Measurements from ENCODE around the gene BBS12. TPM values are rescaled to one million over a fixed set of nuclear protein-coding genes. Genes with fewer than 3 reads are reported as not detected.
A peak's percentile ranks its signal among the peaks of the same experiment; 100 is the strongest.
"Not testable (repeated sequence)": the region's sequence is repeated elsewhere in the genome, so short reads cannot be mapped to it uniquely, and the experiment has no call there.

BBS12 gene
- total RNA-seq, 1 donor from 2014 or later, result 4.2 TPM

DNA sequence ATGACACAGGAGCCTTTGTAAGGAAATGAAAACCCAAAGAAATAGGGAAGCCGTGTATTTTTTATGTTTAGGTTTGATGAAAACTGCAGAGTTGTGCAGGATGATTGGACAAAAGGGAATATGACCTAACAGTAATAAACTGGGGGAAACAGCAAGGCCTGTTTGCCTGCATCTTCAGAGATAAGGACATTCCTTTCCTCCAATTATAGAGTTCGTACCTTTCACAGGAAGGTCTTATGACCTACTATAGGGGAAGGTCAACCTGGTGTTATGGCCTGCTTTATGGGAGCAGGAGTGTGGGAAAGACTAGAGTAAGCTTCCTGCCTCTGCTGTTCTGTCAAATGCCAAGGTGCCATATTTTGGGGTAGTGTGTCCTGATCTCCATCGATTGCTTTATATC, 42.5 kb downstream of the BBS12 start:
- no peak overlapping the region for H3K27ac ChIP-seq (ENCODE audit: low read depth, low read length)
- H3K36me3 ChIP-seq (ENCODE audit: control insufficient read depth in 3 of 3, insufficient read depth in 3 of 3, low read length in 3 of 3), result no peaks in the 10 kb centered on the region
- no peaks in the 10 kb centered on the region for H3K9me3 ChIP-seq (ENCODE audit: control insufficient read depth in 3 of 3, low read length in 3 of 3)
- H3K4me1 ChIP-seq (ENCODE audit: control insufficient read depth in 3 of 3, insufficient read depth in 3 of 3, low read length in 3 of 3), result no peaks in the 10 kb centered on the region
- H3K4me3 ChIP-seq (ENCODE audit: low read length in 3 of 3), result no peak overlapping the region
- no peaks in the 10 kb centered on the region for H3K27me3 ChIP-seq (ENCODE audit: control insufficient read depth in 3 of 3, insufficient read depth in 3 of 3, low read length in 3 of 3)
- H3K9ac ChIP-seq (ENCODE audit: low read depth in 1 of 3, low read length in 3 of 3), result no peak overlapping the region

GRCh38 chr4:122775987-122776836, 43.7 kb downstream of the BBS12 start:
- H3K9me3 ChIP-seq (ENCODE audit: control insufficient read depth in 3 of 3, low read length in 3 of 3), result no peaks in the 10 kb centered on the region
- H3K27ac ChIP-seq (ENCODE audit: low read depth, low read length), result no peak overlapping the region
- no peaks in the 10 kb centered on the region for H3K27me3 ChIP-seq (ENCODE audit: control insufficient read depth in 3 of 3, insufficient read depth in 3 of 3, low read length in 3 of 3)
- no peak overlapping the region for H3K4me3 ChIP-seq (ENCODE audit: low read length in 3 of 3)
- no peaks in the 10 kb centered on the region for H3K4me1 ChIP-seq (ENCODE audit: control insufficient read depth in 3 of 3, insufficient read depth in 3 of 3, low read length in 3 of 3)
- H3K9ac ChIP-seq (ENCODE audit: low read depth in 1 of 3, low read length in 3 of 3), result no peak overlapping the region
- no peaks in the 10 kb centered on the region for H3K36me3 ChIP-seq (ENCODE audit: control insufficient read depth in 3 of 3, insufficient read depth in 3 of 3, low read length in 3 of 3)

DNA sequence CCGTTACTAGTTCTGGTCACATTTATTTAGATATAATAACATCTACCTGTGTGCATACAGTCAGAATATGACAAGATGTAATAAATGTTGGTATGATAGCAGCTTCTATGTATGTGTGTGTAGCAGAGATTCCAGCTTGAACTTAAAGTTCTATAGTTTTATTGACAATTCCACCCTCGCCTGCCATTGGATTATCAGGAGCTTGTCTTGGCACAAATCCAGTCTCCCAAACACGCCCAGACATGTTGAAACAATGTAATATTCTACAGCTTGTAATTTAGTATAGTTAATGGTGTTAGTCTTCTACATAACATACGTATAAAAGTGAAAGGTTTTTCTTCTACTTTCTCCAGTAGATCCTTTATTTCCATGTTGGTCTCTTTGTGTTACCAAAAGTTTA, 44.4 kb downstream of the BBS12 start:
- no peaks in the 10 kb centered on the region for H3K27me3 ChIP-seq (ENCODE audit: control insufficient read depth in 3 of 3, insufficient read depth in 3 of 3, low read length in 3 of 3)
- H3K9ac ChIP-seq (ENCODE audit: low read depth in 1 of 3, low read length in 3 of 3), result no peak overlapping the region
- H3K9me3 ChIP-seq (ENCODE audit: control insufficient read depth in 3 of 3, low read length in 3 of 3), result no peaks in the 10 kb centered on the region
- H3K4me1 ChIP-seq (ENCODE audit: control insufficient read depth in 3 of 3, insufficient read depth in 3 of 3, low read length in 3 of 3), result no peaks in the 10 kb centered on the region
- no peak overlapping the region for H3K4me3 ChIP-seq (ENCODE audit: low read length in 3 of 3)
- H3K27ac ChIP-seq (ENCODE audit: low read depth, low read length), result no peak overlapping the region
- H3K36me3 ChIP-seq (ENCODE audit: control insufficient read depth in 3 of 3, insufficient read depth in 3 of 3, low read length in 3 of 3), result no peaks in the 10 kb centered on the region

GRCh38 chr4:122777846-122778673, 45.6 kb downstream of the BBS12 start:
- Histone ChIP-seq H3K27ac (ENCODE audit: low read depth, low read length) (no peak overlapping the region), H3K9me3 (ENCODE audit: control insufficient read depth in 3 of 3, low read length in 3 of 3) (no peaks in the 10 kb centered on the region), H3K27me3 (ENCODE audit: control insufficient read depth in 3 of 3, insufficient read depth in 3 of 3, low read length in 3 of 3) (no peaks in the 10 kb centered on the region), H3K36me3 (ENCODE audit: control insufficient read depth in 3 of 3, insufficient read depth in 3 of 3, low read length in 3 of 3) (no peaks in the 10 kb centered on the region), H3K9ac (ENCODE audit: low read depth in 1 of 3, low read length in 3 of 3) (no peak overlapping the region), H3K4me3 (ENCODE audit: low read length in 3 of 3) (no peak overlapping the region), H3K4me1 (ENCODE audit: control insufficient read depth in 3 of 3, insufficient read depth in 3 of 3, low read length in 3 of 3) (peaks cover 0 to under 1% (median 0%) of the 10 kb centered on the region in 3 donors)

DNA sequence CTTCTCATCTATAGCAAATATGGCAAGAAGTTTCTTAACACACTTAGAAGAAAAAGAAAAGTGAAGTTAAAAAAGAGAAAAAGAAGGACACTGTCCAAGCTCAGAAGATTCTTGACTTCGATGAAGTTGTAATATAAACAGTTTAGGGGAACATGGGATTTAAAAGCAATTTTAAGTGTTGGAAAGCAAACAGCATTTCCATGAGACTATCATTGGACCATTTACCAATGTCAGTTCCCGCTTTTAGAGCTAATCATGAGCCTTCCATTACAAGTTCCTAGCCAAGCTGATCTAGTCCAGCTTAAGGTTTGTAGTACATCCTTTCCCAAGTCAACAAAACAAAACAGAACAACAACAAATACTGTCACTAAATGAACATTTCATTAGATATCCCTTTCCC, 49.0 kb downstream of the BBS12 start:
- Histone ChIP-seq H3K9ac (ENCODE audit: low read depth in 1 of 3, low read length in 3 of 3) (no peak overlapping the region), H3K36me3 (ENCODE audit: control insufficient read depth in 3 of 3, insufficient read depth in 3 of 3, low read length in 3 of 3) (no peaks in the 10 kb centered on the region), H3K27ac (ENCODE audit: low read depth, low read length) (no peak overlapping the region), H3K4me3 (ENCODE audit: low read length in 3 of 3) (no peak overlapping the region), H3K4me1 (ENCODE audit: control insufficient read depth in 3 of 3, insufficient read depth in 3 of 3, low read length in 3 of 3) (peaks cover 6 to 8% (median 8%) of the 10 kb centered on the region in 3 donors), H3K9me3 (ENCODE audit: control insufficient read depth in 3 of 3, low read length in 3 of 3) (no peaks in the 10 kb centered on the region), H3K27me3 (ENCODE audit: control insufficient read depth in 3 of 3, insufficient read depth in 3 of 3, low read length in 3 of 3) (no peaks in the 10 kb centered on the region)

- H3K9me3 ChIP-seq (ENCODE audit: control insufficient read depth in 3 of 3, low read length in 3 of 3), result no peaks in the 10 kb centered on the region
- H3K27me3 ChIP-seq (ENCODE audit: control insufficient read depth in 3 of 3, insufficient read depth in 3 of 3, low read length in 3 of 3), result no peaks in the 10 kb centered on the region
- H3K27ac ChIP-seq (ENCODE audit: low read depth, low read length), result no peak overlapping the region
- no peak overlapping the region for H3K9ac ChIP-seq (ENCODE audit: low read depth in 1 of 3, low read length in 3 of 3)
- H3K4me1 ChIP-seq (ENCODE audit: control insufficient read depth in 3 of 3, insufficient read depth in 3 of 3, low read length in 3 of 3), result peaks cover 6 to 8% (median 8%) of the 10 kb centered on the region in 3 donors
- H3K4me3 ChIP-seq (ENCODE audit: low read length in 3 of 3), result peak overlapping the region in 1 of 3 donors; percentile 48
- no peaks in the 10 kb centered on the region for H3K36me3 ChIP-seq (ENCODE audit: control insufficient read depth in 3 of 3, insufficient read depth in 3 of 3, low read length in 3 of 3)
Measured at GRCh38 chr4:122783301-122784215, 51.1 kb downstream of the BBS12 start.

DNA sequence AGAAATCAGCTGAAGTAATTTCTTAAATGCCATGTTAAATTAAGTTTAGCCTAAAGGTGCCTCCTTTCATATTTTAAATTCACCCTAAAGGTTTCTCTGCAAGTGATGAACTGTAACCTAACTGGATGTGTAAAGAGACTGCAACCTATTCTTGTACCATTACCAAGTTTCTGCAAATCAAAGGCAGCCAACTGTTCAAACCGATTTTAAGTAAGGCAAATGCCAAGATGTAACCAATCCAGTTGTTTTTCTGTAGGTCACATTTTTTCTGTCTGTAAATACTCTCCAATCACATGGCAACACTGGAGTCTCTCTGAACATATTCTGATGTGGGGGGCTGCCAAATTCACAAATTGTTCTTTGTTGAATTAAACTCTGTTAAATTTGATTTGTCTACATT, 51.8 kb downstream of the BBS12 start:
- Histone ChIP-seq H3K9me3 (ENCODE audit: control insufficient read depth in 3 of 3, low read length in 3 of 3) (no peaks in the 10 kb centered on the region), H3K9ac (ENCODE audit: low read depth in 1 of 3, low read length in 3 of 3) (no peak overlapping the region), H3K4me3 (ENCODE audit: low read length in 3 of 3) (no peak overlapping the region), H3K27me3 (ENCODE audit: control insufficient read depth in 3 of 3, insufficient read depth in 3 of 3, low read length in 3 of 3) (no peaks in the 10 kb centered on the region), H3K36me3 (ENCODE audit: control insufficient read depth in 3 of 3, insufficient read depth in 3 of 3, low read length in 3 of 3) (no peaks in the 10 kb centered on the region), H3K4me1 (ENCODE audit: control insufficient read depth in 3 of 3, insufficient read depth in 3 of 3, low read length in 3 of 3) (peaks cover 6 to 8% (median 8%) of the 10 kb centered on the region in 3 donors), H3K27ac (ENCODE audit: low read depth, low read length) (no peak overlapping the region)

DNA sequence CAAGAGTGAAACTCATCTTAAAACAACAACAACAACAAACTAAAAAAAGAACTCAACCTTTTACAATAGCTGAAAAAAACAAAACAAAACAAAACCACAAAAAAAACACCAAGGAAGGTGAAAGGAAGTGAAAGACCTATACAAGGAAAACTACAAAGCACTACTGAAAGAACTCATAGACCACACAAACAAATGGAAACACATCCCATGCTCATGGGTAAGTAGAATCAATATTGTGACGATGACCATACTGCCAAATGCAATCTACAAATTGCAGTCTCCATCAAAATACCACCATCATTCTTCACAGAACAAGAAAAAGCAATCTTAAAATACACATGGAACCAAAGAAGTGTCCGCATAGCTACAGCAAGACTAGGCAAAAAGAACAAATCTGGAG, 52.6 kb downstream of the BBS12 start:
- Histone ChIP-seq H3K4me3 (ENCODE audit: low read length in 3 of 3) (no peak overlapping the region), H3K27me3 (ENCODE audit: control insufficient read depth in 3 of 3, insufficient read depth in 3 of 3, low read length in 3 of 3) (no peaks in the 10 kb centered on the region), H3K4me1 (ENCODE audit: control insufficient read depth in 3 of 3, insufficient read depth in 3 of 3, low read length in 3 of 3) (peaks cover 6 to 8% (median 8%) of the 10 kb centered on the region in 3 donors), H3K9ac (ENCODE audit: low read depth in 1 of 3, low read length in 3 of 3) (no peak overlapping the region), H3K27ac (ENCODE audit: low read depth, low read length) (no peak overlapping the region), H3K36me3 (ENCODE audit: control insufficient read depth in 3 of 3, insufficient read depth in 3 of 3, low read length in 3 of 3) (no peaks in the 10 kb centered on the region), H3K9me3 (ENCODE audit: control insufficient read depth in 3 of 3, low read length in 3 of 3) (no peaks in the 10 kb centered on the region)

- H3K9me3 ChIP-seq (ENCODE audit: control insufficient read depth in 3 of 3, low read length in 3 of 3); H3K27me3 ChIP-seq (ENCODE audit: control insufficient read depth in 3 of 3, insufficient read depth in 3 of 3, low read length in 3 of 3): not testable (repeated sequence)
Measured at GRCh38 chr4:122786296-122786695, 53.8 kb downstream of the BBS12 start.

More at GRCh38 chr4:122786296-122786695, 53.8 kb downstream of the BBS12 start:
- H3K4me3 ChIP-seq (ENCODE audit: low read length in 3 of 3); H3K36me3 ChIP-seq (ENCODE audit: control insufficient read depth in 3 of 3, insufficient read depth in 3 of 3, low read length in 3 of 3); H3K4me1 ChIP-seq (ENCODE audit: control insufficient read depth in 3 of 3, insufficient read depth in 3 of 3, low read length in 3 of 3); H3K9ac ChIP-seq (ENCODE audit: low read depth in 1 of 3, low read length in 3 of 3); H3K27ac ChIP-seq (ENCODE audit: low read depth, low read length): not testable (repeated sequence)

Measured in skeletal muscle tissue (tissue), 4 donors.